HG03159 (cell line): ENCODE results near the gene CLSTN2.

Source experiments
- ATAC-seq: cut with Tn5 transposase; IDR thresholded peaks from one replicate; pipeline ENCODE4 v1.9.1; 2021; ENCODE audit warnings: mild to moderate bottlenecking, moderate library complexity; ENCODE audit not compliant: unreplicated experiment

Gene CLSTN2

DNA sequence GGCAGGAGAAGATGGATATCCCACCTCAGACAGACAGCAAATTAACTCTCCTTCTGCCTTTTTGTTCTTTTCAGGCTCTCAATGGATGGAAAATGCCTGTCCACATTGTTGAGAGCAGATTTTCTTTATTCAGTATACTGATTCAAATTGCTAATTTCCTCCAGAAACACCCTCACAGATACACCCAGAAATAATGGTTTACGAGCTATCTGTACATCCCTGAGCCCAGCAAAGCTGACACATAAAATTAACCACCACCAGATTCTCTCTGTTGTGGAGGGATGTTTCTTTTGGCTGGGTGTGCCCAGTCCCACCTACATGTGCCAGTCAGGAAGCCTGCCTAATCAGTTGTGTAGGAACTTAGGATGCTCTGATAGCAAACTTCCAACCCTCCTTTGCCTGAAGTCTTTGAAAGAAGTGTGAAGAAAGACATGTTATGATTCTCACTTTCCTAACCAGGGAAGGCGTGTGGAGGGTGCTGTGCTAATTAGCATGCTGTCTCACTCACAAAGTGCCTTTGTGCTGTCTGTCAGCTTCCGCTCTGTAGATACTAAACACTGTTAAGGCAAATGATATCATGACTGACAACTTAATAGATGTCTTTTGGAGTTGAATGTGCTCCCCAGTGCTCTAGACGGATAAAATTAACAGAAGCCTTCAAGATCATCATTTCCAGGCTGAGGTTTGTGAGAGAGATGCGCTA, 208.5 kb downstream of the CLSTN2 start:
- no peak for ATAC-seq

DNA sequence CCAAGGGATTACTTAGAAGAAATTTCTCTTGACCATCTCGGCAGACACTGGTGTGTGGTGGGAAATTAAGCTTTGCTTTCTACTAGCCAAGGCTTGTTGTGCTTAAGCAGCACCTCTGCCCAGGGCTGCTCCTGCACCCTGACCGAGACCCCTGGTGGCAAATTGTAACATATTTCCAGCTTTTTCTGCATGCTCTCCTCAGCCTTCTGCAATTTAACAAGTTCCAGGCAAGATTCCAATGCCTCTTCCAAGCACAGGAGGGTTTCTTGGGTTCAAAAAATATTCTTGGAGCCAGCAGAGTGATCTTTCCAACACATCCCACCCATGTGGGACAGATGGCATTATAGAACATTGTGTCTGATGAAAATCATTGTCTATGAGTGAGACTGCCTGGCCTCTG, 210.5 kb downstream of the CLSTN2 start:
- ATAC-seq, result no peak

DNA sequence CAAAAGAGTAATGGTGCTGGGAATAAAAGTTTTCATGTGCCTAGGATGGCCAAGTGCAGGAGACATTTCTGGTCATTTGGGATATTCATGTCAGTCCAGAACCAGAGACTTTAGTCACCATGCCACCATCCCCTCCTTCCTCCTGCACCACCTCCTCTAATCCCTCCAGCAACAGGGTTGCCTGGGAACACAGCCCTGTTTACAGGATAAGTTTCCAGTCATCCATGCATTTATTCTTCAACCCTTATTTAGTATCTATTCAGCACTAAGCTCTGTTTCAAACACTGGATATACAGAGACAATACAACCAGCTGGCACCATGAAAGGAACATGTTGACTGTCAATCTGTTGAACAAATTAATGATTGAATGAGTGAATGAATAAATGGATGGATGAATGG, 211.7 kb downstream of the CLSTN2 start:
- ATAC-seq, result no peak

GRCh38 chr3:140147965-140148490, 213.0 kb downstream of the CLSTN2 start:
- no peak for ATAC-seq

DNA sequence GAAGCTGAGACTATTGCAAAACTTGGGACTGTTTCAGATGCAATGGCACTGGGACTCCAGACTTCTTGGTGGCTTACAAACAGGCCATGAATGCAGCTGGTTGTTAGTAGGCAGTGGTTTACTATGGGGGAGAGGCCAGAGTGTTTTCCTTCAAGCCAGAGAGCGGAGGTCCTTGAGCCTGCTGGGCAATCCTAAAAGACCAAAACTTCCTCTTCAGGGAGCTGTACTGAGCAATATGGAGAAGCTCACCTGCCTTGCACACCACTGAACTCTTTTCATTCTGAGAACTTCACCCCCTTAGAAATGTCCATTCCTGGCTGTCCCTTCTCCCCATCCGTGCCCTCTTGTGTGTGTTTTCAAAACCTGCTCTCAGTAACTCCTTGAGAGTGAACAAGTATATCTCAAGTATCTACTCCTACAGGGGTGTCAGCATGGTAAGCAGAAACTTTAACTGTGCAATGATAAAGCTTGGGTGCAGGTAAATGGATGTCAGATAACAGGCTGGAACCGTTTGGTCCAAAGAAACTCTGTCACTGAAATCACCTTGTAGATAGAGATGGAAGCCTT, 213.9 kb downstream of the CLSTN2 start:
- ATAC-seq, result no peak

DNA sequence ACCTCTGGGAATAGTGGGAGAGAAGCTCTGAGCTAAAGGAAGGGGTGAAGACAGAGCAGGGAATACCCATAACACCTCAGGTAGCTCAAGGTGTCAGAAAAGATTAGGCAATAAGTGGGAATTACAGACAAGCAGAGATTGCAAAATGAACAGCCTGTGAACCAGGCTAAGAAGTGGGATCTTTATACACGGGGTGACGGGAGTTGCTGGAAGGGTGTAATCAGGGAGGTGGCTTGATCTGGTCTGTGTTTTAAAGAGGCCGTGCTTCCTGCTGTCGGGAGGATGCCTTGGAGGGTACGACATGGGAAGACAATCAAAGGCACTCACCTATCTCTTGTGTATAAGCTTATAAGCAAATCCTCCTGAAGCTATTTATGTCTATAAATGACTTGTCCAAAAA, 216.3 kb downstream of the CLSTN2 start:
- ATAC-seq, result no peak

GRCh38 chr3:140152851-140153639, 218.1 kb downstream of the CLSTN2 start:
- no peak for ATAC-seq

GRCh38 chr3:140153736-140154135, 218.8 kb downstream of the CLSTN2 start:
- no peak for ATAC-seq

DNA sequence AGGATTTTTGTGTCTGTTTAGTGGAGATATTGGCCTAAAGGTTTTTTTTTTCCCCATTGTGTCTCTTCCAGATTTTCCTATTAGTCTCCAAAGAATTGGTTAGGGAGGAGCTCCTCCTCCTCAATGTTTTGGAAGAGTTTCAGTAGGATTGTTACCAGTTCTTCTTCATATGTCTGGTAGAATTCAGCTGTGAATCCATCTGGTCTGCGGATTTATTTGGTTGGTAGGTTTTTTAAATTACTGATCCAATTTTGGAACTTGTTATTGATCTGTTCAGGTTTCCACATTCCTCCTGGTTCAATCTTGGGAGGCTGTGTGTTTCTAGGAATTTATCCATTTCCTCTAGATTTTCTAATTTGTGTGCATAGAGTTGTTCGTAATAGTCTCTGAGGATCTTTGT, 222.2 kb downstream of the CLSTN2 start:
- no peak for ATAC-seq

DNA sequence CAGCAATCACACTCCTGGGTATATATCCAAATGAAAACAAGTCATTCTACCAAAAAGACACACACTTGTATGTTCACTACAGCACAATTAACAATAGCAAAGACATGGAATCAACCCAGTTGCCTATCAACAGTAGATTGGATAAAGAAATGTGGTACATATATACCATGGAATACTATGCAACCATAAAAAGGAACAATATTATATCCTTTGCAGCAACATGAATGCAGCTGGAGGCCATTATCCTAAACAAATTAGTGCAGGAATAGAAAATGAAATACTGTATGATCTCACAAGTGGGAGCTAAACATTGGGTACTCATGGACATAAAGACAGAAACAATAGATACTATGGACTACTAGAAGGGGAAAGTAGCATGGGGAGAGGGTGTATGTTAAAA, 224.7 kb downstream of the CLSTN2 start:
- ATAC-seq, result no peak

- ATAC-seq, result no peak
Measured at GRCh38 chr3:140160553-140160952, 225.6 kb downstream of the CLSTN2 start.

DNA sequence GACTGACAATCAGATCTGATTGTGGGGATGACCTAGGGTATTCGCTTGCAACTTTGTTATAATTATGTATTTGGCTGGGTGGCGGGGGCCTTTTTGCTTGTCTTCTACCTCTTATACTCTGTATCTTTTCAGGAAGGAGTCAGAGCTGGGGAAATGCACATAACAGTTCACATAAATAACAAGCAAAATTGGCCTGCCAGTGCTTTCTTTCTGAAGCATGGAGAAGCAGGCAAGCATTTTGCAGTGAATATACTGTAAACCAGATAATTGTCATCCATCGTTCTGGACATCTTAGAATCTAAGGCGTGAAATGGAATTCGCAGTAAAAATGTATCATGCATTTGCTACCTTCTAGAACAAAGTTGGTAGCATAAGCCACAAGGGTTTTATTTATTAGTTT, 227.6 kb downstream of the CLSTN2 start:
- no peak for ATAC-seq

- no peak for ATAC-seq
Measured at GRCh38 chr3:140163159-140163763, 228.3 kb downstream of the CLSTN2 start.

DNA sequence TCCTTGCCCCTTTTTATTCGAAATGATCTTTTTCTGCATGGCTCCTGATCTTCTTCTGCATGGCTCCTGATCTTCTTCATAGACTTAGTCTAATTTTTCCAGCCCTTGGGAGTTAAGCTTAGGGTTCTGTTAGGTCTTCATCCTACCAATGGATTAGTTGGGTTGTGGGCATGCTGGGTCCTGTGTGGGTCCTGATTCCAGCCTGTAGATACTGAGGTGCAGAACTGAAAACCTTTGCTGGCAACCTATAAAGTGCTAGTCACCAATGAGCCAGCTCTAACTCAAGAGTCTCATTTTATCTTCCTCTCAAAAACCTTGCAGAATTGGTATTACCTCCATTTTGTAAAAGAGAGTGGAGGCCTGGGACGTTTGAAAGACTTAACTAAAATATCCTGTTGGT, 229.2 kb downstream of the CLSTN2 start:
- ATAC-seq, result no peak

- no peak for ATAC-seq
Measured at GRCh38 chr3:140164922-140165590, 230.1 kb downstream of the CLSTN2 start.

DNA sequence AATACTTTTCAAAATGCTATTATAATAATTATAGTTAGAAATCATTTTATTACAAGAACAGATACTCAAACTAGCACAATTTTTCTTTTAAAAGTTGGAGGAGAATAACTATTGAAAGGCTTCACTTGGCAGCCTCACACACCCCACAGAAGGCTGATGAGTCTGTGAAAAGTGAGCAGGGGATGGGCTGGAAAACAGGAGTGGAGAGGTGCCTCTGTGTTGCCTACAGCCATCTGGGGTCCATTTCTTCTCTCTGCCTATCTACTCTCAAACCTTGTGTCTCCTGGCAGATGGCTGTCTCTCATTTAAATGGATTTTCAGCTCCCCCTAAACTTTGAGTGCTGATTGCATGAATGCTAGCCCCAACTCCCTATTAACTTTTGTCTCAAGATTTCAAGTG, 230.8 kb downstream of the CLSTN2 start:
- ATAC-seq, result no peak

GRCh38 chr3:140166861-140167599, 232.0 kb downstream of the CLSTN2 start:
- no peak for ATAC-seq

GRCh38 chr3:140167600-140168281, 232.8 kb downstream of the CLSTN2 start:
- no peak for ATAC-seq

DNA sequence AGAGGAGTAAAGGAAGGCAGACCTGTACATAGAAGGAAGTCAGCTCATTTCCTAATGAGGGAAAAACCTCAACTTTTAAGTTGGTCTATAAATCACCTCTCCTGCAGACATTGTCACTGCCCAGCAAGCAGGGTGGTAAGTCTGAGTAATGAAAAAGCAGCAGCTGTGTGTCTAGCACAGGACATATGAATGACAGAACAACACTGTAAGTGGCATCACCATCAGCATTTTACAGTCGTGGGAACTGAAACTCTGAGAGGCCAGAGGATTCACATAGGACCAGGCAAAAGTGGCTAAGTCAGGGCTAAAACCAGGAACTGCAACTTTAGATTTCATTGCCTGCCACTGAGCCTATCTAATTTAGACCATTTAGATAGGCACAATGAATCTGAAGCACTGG, 235.6 kb downstream of the CLSTN2 start:
- peak; percentile 97 for ATAC-seq

DNA sequence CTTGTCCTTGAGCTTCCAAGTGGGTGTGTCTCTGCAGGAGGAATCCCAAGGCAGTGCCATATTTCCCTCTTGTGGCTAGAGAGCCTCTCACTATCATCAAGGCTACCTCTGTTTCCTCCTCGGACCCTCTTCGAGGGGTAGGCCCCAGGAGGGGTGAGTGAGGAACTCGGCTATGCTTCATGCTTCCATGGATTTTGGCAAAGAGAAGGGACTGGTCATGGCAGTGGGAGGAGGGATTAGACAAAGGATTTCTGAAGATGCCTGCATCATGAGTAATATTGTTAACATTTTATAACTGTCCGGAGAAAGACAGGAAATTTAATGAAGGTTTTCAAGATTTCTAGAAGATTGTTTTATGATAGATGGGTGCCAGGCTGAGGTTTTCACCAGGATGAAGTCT, 241.5 kb downstream of the CLSTN2 start:
- no peak for ATAC-seq
